EH (cell line): Measurements from ENCODE around the gene BLOC1S6.
A peak's percentile ranks its signal among the peaks of the same experiment; 100 is the strongest.

ENCODE experiments used
- DNase-seq: peaks from one replicate; pipeline ENCODE4 v3.0.0-alpha.2; 2015; ENCODE audit warnings: low read depth

Gene BLOC1S6

GRCh38 chr15:45588219-45588875 is 1.2 kb downstream of the BLOC1S6 start:
- peak; percentile 18 for DNase-seq

- DNase-seq: peak; percentile 44
Measured at GRCh38 chr15:45589256-45589655, 2.1 kb downstream of the BLOC1S6 start.

- DNase-seq: peak; percentile 34
Measured at GRCh38 chr15:45594319-45594718, 7.1 kb downstream of the BLOC1S6 start.

GRCh38 chr15:45594835-45595530 is 7.8 kb downstream of the BLOC1S6 start:
- DNase-seq: no peak

GRCh38 chr15:45603881-45604280 is 16.7 kb downstream of the BLOC1S6 start:
- DNase-seq: no peak

GRCh38 chr15:45604326-45604725 is 17.1 kb downstream of the BLOC1S6 start:
- no peak for DNase-seq

GRCh38 chr15:45606413-45606812 is 19.2 kb downstream of the BLOC1S6 start:
- DNase-seq: no peak

GRCh38 chr15:45606841-45607240 is 19.7 kb downstream of the BLOC1S6 start:
- no peak for DNase-seq

GRCh38 chr15:45611305-45611704 is 24.1 kb downstream of the BLOC1S6 start:
- DNase-seq: peak; percentile 29

GRCh38 chr15:45612790-45613415 is 25.7 kb downstream of the BLOC1S6 start:
- DNase-seq: peak; percentile 44

GRCh38 chr15:45616901-45617323 is 29.7 kb downstream of the BLOC1S6 start:
- DNase-seq: no peak

- DNase-seq: no peak
Measured at GRCh38 chr15:45618813-45619212, 31.6 kb downstream of the BLOC1S6 start.

- DNase-seq: no peak
Measured at GRCh38 chr15:45628136-45628535, 41.0 kb downstream of the BLOC1S6 start.

GRCh38 chr15:45630917-45631691 is 43.9 kb downstream of the BLOC1S6 start:
- DNase-seq: peak; percentile 94

GRCh38 chr15:45631776-45632175 is 44.6 kb downstream of the BLOC1S6 start:
- no peak for DNase-seq

- peak; percentile 74 for DNase-seq
Measured at GRCh38 chr15:45634432-45635190, 47.4 kb downstream of the BLOC1S6 start, which contains the start of gene SQOR. Gene SQOR (plus strand): TSS chr15:45635029. CDS start chr15:45658924, 23,895 bp downstream.

GRCh38 chr15:45635191-45635638 is 48.0 kb downstream of the BLOC1S6 start:
- peak; percentile 37 for DNase-seq

- no peak for DNase-seq
Measured at GRCh38 chr15:45635763-45636292, 48.6 kb downstream of the BLOC1S6 start.

- DNase-seq: no peak
Measured at GRCh38 chr15:45637141-45637540, 50.0 kb downstream of the BLOC1S6 start.

GRCh38 chr15:45637552-45638033 is 50.4 kb downstream of the BLOC1S6 start:
- DNase-seq: peak; percentile 93

GRCh38 chr15:45640616-45641015 is 53.4 kb downstream of the BLOC1S6 start:
- DNase-seq: peak; percentile 93
